GM18502 (cell line): ENCODE measurements around the gene TGM2.

Experiments used
- ATAC-seq: cut with Tn5 transposase; IDR thresholded peaks from one replicate; pipeline ENCODE4 v1.9.1; 2021; ENCODE audit warnings: mild to moderate bottlenecking; ENCODE audit not compliant: unreplicated experiment, poor library complexity

TGM2 gene

GRCh38 chr20:38162878-38163875 lies 1.9 kb downstream of the TGM2 start:
- ATAC-seq = no peak

GRCh38 chr20:38162149-38162548 lies 2.9 kb downstream of the TGM2 start:
- ATAC-seq = no peak

GRCh38 chr20:38161412-38161774 lies 3.7 kb downstream of the TGM2 start:
- ATAC-seq = no peak

DNA sequence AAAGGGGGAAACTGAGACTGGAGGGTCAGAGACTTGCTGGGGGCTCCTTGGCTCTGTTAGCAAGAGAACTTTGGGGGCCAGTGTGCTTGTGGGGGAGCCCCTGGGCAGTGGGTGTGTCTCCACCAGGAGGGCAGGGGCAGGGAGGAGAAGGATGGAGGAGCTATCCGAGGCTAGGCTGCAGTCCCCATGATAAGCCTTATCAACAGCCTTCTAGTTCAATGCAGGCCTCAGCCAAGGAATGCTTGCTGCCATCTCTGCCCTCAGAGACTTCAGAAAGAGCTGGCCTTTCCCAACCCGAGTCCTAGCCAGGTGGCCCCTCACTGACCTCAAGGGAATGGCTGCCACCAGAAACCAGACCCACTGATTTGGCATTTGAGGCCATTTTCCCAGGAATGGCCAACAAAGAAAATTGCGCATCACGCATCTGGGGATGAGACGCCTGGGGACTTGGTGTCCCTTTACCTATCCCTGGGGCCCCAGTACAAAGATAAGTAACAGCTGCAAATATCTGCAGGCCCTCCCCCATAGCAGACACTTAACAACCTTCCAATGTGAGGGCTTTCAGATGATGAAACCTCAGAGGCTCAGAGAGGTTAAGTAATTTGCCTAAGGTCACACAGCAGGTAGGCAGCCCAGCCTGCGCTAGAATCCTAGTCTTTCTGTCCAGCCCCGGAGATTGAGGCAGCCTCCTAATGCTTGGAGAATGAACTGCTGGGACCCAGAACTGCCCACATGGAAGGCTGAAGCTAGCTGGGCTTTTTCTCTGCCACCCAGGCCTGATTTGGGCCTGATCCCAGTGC lies 4.9 kb downstream of the TGM2 start:
- no peak for ATAC-seq

DNA sequence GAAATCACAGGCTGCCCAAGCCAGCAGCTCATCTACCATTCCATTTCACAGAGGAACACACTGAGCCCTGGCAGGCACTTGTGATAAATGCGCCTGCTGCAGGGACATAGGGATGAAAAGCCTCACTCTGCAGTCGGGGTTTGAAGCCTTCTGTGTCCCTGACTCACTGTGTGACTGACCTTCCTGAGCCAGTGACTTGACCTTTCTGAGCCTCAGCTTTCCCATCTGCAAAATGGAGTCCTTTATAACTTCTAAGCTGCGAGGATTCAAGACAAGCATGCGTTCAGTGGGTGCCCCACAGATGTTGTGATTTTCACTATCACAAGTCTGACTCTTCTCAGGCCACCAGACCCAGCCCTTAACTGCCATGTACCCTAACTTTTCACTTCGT lies 5.5 kb downstream of the TGM2 start:
- ATAC-seq = no peak

- no peak for ATAC-seq
Measured at GRCh38 chr20:38158701-38159351, 6.2 kb downstream of the TGM2 start.

DNA sequence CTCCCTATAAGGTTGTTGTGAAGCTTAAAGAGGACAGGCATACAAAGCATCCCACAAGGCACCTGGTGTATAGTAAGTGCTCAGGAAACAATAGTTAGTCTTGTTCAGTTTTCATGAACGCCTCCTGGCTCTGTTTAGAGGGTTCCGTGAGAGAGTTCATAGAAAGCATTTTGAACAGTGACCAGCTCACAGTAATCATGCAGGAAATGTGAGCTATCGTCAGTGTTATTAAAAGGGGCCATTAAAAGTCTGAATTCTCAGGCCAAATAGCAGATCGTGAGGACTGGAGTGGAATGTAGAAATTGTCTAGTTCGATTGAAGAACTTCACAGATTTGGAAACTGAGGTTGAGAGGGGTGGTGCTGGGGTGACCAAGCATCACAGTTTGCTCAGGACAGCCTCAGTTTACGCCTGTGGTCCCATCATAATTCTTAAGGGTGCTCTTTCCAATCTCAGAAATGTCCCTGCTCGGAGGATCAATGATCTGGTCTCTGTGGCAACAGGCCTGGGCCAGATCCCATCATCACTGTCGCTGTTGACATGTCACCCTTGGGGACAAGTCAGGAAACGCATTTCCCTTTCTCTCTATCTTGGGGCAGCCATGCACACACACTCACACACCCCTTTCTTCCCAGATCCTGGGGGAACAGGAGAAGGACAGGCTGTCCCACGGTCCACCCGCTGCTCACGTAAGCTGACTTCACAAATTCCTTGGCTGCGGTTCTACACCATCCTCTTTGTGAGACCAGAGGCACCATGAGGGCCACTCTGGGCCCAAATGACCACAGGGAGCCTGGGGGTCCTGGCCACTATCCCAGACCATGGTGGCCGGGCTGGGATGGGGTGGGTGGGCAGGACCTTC lies 7.2 kb downstream of the TGM2 start:
- ATAC-seq = no peak

DNA sequence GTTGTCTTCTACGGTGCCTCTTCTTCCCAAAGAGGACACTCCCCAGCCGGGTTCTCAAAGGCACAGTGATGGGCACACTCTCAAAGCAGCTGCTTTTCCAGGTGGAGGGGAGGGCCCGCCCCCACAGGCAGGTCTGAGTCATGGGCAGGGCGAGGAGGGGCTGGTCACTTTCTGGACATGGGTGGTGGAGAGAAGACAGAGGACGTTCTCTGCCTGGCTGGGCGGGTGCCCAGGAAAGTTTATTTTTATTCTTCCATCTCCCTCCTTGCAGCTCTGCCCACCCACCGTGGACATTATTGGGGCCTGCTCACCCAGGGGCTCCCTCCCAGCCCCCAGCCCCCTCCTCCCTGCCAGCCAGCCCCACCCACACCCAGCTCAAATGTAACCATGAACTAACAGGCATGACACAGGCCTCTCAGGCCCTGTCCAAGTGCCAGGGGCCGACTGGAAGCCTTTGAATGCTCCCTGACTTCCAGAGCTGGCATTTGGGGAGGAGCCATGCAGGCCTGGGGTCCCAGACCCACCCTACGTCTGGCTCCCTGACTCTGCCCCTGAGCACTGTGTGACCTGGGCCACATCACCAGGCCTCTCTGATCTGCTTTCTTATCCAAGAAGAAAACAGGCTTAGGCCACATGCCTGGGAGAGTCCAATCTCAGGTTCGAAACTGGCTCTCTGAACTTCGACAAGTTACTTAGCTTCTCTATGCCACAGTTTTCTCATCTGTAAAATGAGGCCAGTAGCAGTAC lies 8.0 kb downstream of the TGM2 start:
- no peak for ATAC-seq

DNA sequence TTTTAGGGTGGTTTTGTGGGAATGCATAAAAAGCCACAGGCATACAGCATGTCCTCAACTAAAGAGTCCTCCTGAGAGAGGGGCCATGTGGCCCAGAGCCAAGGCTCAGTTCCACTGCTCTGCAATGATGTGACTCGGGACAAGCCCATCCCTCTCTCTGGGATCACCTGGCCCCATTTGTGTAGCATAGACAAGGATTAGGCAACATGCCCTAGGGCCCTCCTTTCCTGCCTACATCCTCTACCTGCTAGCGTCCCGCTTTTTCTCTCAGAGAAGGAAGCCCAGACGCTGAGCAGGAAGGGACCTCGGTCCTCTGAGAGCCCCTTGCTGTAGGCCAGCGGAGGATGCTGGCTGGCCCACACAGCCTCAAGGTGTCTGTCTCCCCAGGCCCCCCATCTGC lies 8.8 kb downstream of the TGM2 start:
- no peak for ATAC-seq

DNA sequence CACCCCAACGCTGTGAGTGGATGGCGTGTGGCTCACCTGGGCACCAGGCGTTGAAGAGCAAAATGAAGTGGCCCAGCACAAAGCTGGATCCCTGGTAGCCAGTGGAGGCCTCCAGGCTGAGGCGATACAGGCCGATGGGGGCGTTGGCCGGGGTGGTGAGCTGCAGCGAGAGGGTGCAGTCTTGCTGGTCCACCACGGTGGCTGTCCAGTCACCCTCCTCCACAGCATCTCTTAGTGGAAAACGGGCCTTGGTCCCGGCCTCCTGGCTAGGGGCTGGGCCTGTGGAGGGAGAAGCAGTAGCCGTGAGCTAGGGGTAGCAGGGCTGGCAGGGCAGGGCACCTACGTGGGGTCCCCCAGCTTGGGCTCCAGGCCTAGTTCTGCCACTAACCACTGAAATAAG lies 9.3 kb downstream of the TGM2 start:
- no peak for ATAC-seq

DNA sequence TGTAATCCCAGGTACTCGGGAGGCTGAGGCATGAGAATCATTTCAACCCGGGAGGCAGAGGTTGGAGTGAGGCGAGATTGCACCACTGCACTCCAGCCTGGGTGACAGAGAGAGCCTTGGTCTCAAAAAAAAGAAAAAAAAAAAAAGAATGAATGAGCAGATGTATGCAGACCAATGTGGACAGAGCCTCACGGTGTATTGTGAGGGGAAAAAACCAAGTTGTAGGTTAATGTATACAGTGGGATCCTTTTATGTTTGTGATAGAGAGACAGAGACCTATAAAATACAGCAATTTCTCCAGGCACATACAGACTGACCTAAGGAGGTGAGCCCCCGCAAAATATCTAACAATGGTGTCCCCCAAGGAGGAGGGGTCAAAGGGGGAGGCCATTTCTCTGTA lies 11.7 kb downstream of the TGM2 start:
- ATAC-seq = no peak

DNA sequence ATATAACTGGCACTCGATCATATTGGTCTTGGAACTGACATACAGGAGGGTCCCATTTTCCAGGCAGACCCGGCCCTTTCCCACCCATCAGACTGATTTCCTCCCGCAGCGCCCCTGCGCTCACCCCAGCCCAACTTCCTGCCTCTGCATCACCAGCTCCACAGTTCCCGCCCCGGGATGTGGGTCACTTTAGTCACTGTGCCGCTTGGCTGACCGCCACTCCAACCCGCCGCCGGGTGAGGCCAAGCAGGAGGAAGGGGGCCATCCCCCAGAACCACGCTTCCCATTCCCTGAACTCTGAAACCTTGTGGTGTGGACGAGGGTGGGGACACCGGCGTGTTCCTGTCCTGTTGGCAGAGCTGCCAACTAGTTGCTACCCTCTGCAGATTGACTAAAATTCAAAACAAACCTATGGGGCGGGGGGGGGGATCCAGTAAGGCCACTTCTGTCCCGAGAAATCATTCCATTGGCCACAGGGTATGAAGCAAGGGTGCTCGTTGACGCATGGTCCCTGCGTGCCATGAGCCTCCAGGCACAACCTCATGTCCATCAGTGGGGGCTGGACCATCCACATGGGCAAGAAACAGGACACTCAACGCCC lies 12.3 kb downstream of the TGM2 start:
- peak; percentile 46 for ATAC-seq

- ATAC-seq = peak; percentile 67
Measured at GRCh38 chr20:38152175-38152620, 12.9 kb downstream of the TGM2 start.

- no peak for ATAC-seq
Measured at GRCh38 chr20:38151455-38151854, 13.6 kb downstream of the TGM2 start.

DNA sequence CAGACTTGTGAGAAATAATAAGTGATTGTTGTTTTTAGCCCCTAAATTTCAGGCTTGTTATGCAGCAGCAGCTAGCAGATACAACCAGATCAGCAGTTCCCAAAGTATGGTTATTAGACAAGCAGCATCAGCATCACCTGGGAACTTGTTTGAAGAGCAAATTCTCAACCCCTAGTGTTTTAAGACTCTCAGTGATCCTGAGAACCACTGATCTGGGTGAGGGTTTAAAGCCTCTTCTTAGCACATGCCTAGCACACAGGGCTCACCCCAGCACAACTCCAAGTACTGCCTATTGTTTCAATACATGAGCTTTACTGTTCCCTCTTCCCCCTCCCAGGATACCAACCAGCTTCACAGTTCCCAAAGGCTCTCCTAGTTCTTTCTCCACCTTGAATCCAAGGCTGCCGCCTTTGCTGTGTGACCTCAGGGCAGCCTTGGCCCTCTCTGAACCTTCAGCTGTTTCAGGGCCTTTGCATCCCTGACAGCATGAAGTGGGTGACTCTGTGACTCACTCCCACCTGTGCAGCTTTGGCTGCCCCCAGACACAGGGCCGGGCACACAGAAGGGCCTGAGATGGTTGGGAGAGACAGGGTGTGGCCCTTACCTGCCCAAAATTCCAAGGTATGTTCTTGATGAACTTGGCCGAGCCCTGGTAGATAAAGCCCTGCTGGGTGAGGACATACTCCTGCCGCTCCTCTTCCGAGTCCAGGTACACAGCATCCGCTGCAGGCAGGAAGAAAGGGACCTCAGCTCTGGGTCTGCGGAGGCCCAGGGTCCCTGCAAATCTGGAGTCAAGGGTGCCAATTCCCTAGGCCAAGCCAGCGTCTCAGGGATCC lies 14.5 kb downstream of the TGM2 start:
- no peak for ATAC-seq

- no peak for ATAC-seq
Measured at GRCh38 chr20:38148328-38149102, 16.6 kb downstream of the TGM2 start.

GRCh38 chr20:38147751-38148150 lies 17.3 kb downstream of the TGM2 start:
- no peak for ATAC-seq
